Lower leg skin (tissue), 3 donors: Measurements from ENCODE around the gene COX10.
"Not testable (repeated sequence)": the region's sequence is repeated elsewhere in the genome, so short reads cannot be mapped to it uniquely, and the experiment has no call there.

Experiments used
- POLR2A ChIP-seq, 2 donors: fragments of 450-650 bp; IDR thresholded peaks; one replicate each; pipeline ENCODE4 v1.6.1; 2016 to 2017; ENCODE audit warnings: antibody characterized with exemption in 2 of 2, mild to moderate bottlenecking in 1 of 2, moderate library complexity in 1 of 2
- TF ChIP-seq, protein P1 (sequence below), 3 donors: fragments of 450-650 bp; IDR thresholded peaks; one replicate each; pipeline ENCODE4 v1.5.1; 2016; ENCODE audit warnings: antibody characterized with exemption in 3 of 3, mild to moderate bottlenecking in 3 of 3, moderate library complexity in 2 of 3

DNA sequence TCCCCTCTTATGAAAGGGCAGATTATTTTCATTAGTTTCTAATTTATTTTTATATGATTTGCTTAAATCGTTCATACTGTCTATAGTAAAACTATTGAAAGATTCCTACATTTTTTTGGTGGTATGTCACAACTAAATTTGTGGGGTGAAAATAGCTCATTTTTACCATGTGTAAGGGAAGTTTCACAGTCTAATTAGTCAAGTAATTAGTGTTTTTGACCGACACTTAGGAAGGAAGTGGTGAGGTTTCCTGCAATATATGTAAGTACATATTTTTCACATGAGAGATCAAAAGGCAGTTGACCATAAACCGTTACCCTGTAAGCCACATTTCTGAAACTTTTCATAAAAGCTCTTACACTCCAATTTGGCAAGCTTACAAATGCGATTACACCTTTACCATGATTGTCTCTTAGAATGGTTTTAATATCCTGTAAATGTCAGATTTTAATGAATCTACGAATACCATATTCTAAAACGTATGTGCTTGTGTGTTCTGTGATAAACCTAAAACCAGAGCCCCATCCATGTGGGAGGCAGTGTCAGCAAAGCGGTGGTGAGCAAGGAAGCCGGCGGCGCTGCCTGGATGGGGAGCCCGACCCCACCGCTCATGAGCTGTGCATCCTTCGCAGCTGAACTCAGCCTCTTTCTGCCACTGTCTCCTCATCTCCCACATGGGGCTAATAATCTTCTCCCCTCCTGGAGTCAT, 123.5 kb downstream of the COX10 start:
- TF ChIP-seq, protein P1, sequence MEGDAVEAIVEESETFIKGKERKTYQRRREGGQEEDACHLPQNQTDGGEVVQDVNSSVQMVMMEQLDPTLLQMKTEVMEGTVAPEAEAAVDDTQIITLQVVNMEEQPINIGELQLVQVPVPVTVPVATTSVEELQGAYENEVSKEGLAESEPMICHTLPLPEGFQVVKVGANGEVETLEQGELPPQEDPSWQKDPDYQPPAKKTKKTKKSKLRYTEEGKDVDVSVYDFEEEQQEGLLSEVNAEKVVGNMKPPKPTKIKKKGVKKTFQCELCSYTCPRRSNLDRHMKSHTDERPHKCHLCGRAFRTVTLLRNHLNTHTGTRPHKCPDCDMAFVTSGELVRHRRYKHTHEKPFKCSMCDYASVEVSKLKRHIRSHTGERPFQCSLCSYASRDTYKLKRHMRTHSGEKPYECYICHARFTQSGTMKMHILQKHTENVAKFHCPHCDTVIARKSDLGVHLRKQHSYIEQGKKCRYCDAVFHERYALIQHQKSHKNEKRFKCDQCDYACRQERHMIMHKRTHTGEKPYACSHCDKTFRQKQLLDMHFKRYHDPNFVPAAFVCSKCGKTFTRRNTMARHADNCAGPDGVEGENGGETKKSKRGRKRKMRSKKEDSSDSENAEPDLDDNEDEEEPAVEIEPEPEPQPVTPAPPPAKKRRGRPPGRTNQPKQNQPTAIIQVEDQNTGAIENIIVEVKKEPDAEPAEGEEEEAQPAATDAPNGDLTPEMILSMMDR (IDR thresholded peaks at IDR 0.05): not testable (repeated sequence)
- not testable (repeated sequence) for TF ChIP-seq POLR2A (IDR thresholded peaks at IDR 0.05)
